Skeletal muscle cell (primary cell): ENCODE data around the gene DPY19L1.
"Not testable (repeated sequence)": the region's sequence is repeated elsewhere in the genome, so short reads cannot be mapped to it uniquely, and the experiment has no call there.

Source experiments
- DNase-seq: peaks from one replicate; pipeline ENCODE4 v3.0.0-alpha.2; 2010; ENCODE audit warnings: low read depth
- H3K4me3 ChIP-seq: 2 replicates; pipeline ENCODE4 v1.5.1; 2011; ENCODE audit warnings: low read depth, mild to moderate bottlenecking, control low read depth, low read length, moderate library complexity

Gene DPY19L1

DNA sequence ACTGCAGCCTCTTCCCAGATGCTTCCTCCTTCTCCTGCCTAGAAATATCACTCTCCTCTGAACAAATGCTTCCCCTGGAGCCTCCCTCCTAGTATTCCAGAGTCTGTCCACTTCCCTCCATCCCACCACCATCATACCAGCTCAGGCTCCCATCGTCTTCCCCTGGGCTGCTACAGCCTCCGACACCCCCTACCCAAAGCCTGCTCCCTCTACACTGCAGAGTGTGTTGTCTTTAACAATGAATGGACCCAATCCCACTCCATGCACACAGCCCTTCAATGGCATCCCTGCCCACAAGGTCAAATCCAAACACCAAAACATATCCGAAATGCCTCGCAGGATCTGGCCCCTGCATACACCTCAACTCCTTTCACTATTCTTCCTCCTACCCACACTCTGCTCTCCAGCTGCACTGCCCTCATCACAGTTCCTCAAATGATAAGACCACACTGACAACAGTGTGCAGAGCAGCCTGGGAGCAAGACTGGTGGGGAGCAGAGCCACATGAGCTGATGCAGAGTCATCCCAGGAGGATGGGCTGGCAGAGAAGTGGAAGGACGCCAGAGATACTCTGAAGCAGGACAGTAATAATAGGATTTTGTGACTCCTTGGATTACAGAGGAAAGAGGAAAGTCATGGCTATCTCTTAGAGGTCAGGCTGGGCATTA, 40.7 kb downstream of the DPY19L1 start:
- not testable (repeated sequence) for DNase-seq, H3K4me3 ChIP-seq

DNA sequence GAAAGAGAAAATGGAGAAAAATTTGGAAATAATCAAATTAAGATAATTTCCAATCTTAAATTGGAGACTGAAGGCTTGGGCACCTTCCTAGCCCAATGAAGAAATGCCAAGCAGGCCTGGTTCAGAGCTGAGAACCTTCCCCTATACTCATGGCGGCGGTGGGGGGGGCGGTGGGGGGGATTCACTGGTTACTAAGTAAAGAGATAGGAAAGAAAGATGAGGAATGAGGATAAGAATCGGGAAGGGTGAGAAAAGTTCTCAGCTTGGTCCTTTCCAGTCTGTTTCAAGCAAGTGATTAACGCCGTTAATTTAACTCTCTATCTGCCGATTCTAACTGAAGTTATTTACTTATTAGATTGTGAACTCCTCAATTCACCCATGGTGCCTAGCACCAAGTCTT, 41.5 kb downstream of the DPY19L1 start:
- no peak overlapping the region for H3K4me3 ChIP-seq
- no peak for DNase-seq

DNA sequence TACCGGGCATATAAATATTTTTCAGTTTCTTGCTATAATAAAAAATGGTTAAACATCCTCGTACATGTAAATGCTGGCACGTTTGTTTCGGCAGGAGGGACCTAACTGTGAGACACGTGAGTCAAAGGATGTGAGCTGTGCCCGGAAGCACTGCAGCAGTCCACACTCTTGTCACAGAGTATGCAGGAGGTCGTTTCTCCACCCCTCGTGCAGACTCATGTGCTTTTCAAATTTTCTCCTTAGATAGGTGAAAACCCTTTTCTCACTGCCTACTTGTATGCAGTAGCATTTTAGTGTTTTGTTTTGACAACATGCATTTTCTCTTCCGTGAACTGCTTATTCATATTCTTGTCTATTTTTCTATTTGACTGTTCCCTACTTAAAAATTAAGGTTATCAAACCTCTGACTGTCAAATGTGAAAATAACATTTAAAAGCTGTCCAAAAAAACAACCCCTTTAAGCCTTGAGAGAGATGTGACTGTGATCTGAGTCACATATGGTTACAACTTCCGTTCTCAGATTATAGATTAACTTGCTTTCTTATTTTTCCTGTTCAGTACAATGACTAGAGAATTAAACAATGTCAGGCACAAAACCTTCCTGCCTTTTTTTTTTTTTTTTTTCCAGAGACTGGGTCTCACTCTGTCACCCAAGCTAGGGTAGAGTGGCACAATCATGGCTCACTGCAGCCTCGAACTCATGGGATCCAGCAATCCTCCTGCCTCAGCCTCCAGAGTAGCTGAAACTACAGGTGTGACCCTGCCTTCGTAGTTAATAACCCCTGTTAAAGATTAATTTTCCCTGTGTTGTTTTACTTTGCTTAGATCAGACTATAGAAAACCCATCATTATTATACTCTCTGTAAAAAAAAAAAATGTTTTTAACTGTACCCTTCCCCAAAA, 45.1 kb downstream of the DPY19L1 start:
- H3K4me3 ChIP-seq, result peak overlapping the region; percentile 1
- DNase-seq, result peak; percentile 13

- not testable (repeated sequence) for DNase-seq, H3K4me3 ChIP-seq
Observed at GRCh38 chr7:34988442-34989125, 48.7 kb downstream of the DPY19L1 start.

DNA sequence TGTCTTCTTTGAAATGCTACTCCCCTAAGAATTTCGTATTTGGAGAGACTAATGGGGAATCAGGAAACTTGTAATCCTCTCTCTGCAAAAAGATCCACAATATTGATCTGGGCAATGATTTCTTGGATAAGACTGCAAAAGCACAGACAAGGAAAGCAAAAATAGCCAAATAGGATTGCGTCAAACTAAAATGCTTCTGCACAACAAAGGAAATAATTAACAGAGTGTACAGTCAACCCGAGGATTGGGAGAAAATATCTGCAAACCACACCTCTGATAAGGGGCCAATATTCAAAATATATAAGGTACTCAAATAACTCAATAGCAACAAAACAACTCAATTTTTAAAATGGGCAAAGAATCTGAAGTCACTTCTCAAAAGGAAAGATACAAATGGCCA, 52.1 kb downstream of the DPY19L1 start:
- not testable (repeated sequence) for DNase-seq, H3K4me3 ChIP-seq

- DNase-seq, H3K4me3 ChIP-seq: not testable (repeated sequence)
Observed at GRCh38 chr7:34984140-34984539, 53.1 kb downstream of the DPY19L1 start.

DNA sequence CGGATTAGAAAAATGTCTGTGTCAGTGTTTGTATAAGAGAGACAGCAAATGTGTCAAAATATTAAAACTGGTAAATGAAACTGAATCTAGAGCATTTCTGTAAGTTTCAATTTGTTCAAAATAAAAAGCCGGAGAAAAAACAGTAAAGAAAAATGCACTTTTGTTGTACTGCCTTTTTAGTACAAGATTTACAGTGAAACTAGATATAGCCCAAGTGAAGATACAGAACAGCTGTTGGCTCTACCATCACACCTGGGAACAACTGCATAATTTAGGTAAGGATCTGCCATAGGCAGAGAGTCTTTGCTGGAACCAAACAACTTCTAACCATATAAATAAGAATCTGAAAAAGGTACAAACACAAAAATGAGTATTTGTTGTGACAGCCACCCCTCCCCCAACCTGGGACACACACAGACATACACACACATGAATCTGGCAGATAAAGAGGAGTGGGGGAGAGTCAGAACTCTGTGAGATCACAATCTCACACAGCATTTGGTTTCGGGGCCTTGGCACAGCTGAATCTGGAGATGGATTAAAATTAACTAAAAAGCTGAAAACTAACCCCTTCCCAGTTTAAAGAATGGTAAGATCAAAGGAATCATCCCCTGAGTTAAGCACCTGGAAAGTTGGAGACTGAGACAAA, 54.8 kb downstream of the DPY19L1 start:
- no peak for DNase-seq
- no peak overlapping the region for H3K4me3 ChIP-seq

DNA sequence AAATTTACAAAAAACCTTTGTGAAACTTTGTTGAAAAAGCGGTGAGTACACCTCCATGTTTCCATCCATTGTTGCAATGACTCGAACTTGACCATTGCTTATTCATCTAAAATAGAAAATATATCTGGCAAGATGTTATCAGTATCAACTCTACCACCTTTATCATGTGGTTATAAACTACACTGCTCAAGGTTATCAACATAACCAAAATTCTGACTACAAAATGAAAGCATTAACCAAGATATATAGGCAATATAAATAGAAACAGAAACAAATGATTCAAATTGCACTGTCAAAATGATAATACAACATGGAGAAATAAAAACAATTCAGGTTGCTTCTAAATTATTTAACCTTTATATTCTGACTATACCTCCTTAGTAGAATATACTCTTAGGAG, 58.2 kb downstream of the DPY19L1 start:
- not testable (repeated sequence) for DNase-seq, H3K4me3 ChIP-seq

DNA sequence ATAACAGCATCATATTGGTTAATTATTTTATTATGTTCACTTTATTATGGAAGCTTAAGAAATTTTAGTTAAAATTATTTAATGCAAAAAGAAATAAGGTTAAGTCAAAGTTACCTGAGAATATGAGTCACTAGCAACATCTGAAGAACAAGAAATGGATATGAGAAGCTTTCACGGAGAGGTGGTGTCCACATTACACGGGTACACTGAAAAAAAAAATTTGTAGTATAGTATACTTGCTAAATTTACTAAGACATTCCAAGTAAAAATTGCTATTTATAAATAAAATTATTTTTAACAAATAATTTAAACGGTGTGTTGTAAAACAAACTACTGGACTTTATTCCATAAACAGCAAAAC, 63.9 kb downstream of the DPY19L1 start:
- no peak overlapping the region for H3K4me3 ChIP-seq
- no peak for DNase-seq

GRCh38 chr7:34972739-34973399, 64.4 kb downstream of the DPY19L1 start:
- DNase-seq, result not testable (repeated sequence)

DNA sequence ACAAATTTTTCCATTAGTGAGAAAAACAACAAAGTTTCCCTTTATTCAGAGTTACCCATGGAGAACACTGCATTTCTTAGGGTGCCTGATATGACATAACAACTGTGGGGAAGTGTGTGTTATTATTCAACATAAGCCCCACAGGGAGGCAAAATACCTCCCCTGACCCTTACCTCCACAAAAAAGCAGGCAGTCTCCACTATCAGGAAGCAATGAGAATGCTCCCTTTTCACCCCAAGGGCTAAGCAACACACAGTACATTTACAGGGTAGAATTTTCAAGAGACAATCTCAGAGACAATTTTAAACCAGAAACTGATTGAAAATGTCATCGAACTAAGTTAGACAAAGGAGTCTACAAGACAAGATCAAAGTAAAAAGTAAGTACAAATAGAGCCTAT, 69.5 kb downstream of the DPY19L1 start:
- DNase-seq, H3K4me3 ChIP-seq: not testable (repeated sequence)

More at GRCh38 chr7:34972739-34973399, 64.4 kb downstream of the DPY19L1 start:
- not testable (repeated sequence) for H3K4me3 ChIP-seq

DNA sequence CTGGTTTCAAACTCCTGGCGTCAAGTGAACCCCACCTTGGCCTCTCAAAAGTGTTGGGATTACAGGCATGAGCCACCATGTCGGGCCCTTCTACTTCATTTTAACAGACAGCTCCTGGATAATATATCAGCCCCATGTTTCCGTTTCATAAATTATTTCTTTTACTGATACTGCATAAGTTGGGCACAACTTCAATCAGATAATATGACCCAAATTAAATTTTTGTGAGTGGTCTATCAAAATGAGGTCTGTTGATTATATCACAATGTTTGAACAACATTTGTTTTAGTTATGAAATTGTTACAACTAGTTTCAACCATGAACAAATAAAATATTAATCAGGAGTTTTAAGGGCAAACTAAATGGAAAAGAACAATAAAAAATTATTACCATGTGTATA, 70.8 kb downstream of the DPY19L1 start:
- H3K4me3 ChIP-seq, DNase-seq: not testable (repeated sequence)

DNA sequence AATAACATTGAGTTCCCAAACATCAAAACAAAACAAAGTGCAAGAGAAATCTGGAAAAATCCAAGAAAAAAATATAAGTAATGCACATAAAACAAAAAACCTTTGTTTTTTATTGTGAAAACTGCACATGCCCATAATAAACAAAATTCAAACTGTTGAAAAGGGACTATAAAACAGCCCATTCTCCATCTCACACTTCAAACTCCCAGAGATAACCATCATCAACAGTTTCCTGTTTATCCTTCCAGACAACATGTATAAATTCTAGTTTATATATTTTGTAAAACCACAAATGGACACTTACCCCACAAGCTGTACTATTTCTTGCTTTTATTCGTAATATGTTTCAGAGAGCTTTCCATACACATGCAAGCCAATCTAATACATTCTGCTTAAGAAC, 79.3 kb downstream of the DPY19L1 start:
- DNase-seq, result no peak
- H3K4me3 ChIP-seq, result no peak overlapping the region

GRCh38 chr7:34952822-34953221, 84.5 kb downstream of the DPY19L1 start:
- H3K4me3 ChIP-seq, result no peak overlapping the region

DNA sequence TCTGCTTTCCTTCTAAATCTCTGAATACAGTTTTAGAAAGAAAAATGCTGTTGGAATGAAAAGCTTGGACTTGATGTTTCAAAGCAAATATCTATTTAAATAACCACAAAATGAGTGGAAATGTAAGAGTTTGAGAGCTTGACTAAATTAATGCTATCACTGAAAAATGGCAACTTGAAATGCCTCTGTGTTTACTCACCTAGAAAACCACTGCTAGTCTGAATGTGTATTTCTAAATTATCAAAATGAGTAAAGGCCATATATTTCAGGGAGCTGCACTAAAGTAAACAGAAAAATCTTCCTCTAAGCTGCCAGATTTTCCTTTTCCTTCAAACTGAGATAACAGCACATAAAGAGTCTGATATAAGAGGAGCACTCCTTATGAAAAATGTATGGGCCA, 87.9 kb downstream of the DPY19L1 start:
- H3K4me3 ChIP-seq, result no peak overlapping the region
- DNase-seq, result no peak

More at GRCh38 chr7:34952822-34953221, 84.5 kb downstream of the DPY19L1 start:
- DNase-seq, result no peak

GRCh38 chr7:34947427-34947826, 89.9 kb downstream of the DPY19L1 start:
- DNase-seq, H3K4me3 ChIP-seq: not testable (repeated sequence)

- no peak for DNase-seq
- no peak overlapping the region for H3K4me3 ChIP-seq
Observed at GRCh38 chr7:34946486-34946885, 90.8 kb downstream of the DPY19L1 start.

DNA sequence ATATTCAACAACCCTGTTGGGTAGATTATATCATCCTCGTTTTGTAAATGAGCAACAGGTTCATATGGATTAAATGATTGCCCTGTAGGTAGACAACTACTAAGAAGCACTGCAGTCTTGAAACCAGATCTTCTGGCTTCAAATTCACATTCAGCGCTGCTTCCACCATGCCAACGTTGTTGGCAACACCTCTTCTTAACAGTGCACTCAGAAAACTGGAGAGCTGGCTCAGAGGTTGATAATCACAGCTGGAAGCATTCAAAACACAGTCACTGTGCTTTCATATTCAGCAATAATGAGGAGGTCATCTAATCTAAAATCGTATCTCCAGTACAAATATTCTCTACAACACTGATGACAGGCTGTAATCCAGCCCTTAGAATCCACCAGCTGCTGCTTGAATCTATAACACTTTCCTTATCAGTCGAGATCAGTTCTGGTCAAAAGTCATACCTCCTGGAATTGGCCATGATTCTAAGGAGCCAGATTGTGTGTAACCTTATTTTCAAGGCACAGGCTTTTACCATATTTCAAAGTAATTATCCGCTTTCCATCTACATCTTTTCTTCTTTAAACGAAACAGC, 91.3 kb downstream of the DPY19L1 start:
- not testable (repeated sequence) for DNase-seq, H3K4me3 ChIP-seq

- no peak overlapping the region for H3K4me3 ChIP-seq
- peak; percentile 80 for DNase-seq
Observed at GRCh38 chr7:34939175-34939574, 98.1 kb downstream of the DPY19L1 start.
